ENCODE data around the gene ZNF735. TPM values are rescaled to one million over a fixed set of nuclear protein-coding genes. Genes with fewer than 3 reads are reported as not detected.
"Not testable (repeated sequence)": the region's sequence is repeated elsewhere in the genome, so short reads cannot be mapped to it uniquely, and the experiment has no call there.

The ZNF735 gene
- total RNA-seq (not detected), polyA plus RNA-seq (not detected), total RNA-seq (not detected)

DNA sequence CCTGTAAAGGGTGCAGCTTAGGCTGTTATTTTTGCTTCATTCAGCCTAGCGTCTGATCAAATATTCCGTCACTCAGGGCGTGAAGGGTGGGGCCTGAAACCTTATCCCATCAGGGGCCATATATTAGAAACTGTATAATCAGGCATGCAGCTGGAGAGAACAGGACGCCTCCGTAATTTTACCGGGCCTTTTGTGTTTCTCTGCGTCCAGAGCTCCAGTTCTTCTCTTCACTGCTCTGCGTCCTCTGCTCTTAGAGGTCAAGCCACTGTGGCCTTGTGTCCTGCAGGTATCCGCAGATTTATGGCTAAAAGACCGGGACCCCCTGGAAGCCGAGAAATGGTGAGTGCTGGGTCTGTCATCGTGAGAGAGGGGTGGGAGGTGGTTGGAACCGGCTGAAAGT, at the start of gene ZNF735:
ZNF735 (plus strand) TSS at position 301 of the 400 bp plus-strand sequence; CDS start at position 301, 0 bp downstream.
- H3K36me3 ChIP-seq (ENCODE audit: control insufficient read depth in 2 of 3, insufficient read depth in 3 of 3, low read length in 3 of 3) = no peaks in the 10 kb centered on the region
- intact Hi-C loops (cut with micrococcal nuclease) = no loop called here
- ATAC-seq (no peak), DNase-seq (no peak)
- H3K27ac ChIP-seq (ENCODE audit: low read depth, low read length) = no peak within 1 kb of the TSS
- no peak within 1 kb of the TSS for H3K4me3 Mint-ChIP-seq
- ChIA-PET POLR2A (no interaction called here), CTCF (no interaction called here)
- H3K4me1 ChIP-seq (ENCODE audit: control insufficient read depth in 2 of 2, insufficient read depth in 2 of 2, low read length in 2 of 2) = no peaks in the 10 kb centered on the region
- no peaks in the 10 kb centered on the region for H3K4me1 Mint-ChIP-seq
- H3K27me3 Mint-ChIP-seq = no peaks in the 10 kb centered on the region
- no peak within 1 kb of the TSS for H3K27ac Mint-ChIP-seq
- no peaks in the 10 kb centered on the region for H3K27me3 ChIP-seq (ENCODE audit: control insufficient read depth in 2 of 2, insufficient read depth in 2 of 2, low read length in 2 of 2)
- H3K9me3 Mint-ChIP-seq = peaks cover 6 to 86% (median 15%) of the 10 kb centered on the region in 11 donors
- H3K9me3 ChIP-seq (ENCODE audit: control insufficient read depth in 2 of 3, low read length in 3 of 3) = no peaks in the 10 kb centered on the region
- H3K4me3 ChIP-seq (ENCODE audit: low read length) = no peak within 1 kb of the TSS
- H3K36me3 Mint-ChIP-seq = no peaks in the 10 kb centered on the region

DNA sequence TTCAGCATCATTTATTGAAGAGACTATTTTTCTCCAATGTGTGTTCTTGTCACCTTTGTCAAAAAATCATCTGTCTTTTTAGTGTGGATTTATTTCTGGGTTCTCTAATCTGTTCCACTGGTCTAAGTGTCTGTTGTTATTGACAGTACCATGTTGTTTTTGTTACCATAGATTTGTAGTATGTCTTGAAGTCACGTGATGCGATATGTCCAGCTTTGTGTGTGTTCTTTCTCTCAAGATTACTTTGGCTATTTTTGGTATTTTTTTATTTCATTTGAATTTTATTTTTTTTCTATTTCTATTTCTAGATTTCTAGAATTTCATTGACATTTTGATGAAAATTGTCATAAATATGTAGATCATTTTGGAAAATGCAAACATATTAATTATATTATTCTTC, 36.0 kb upstream of the ZNF735 start:
- H3K4me3 Mint-ChIP-seq; H3K27ac ChIP-seq (ENCODE audit: low read depth, low read length); H3K4me3 ChIP-seq (ENCODE audit: low read length); DNase-seq; ATAC-seq; H3K36me3 Mint-ChIP-seq; POLR2A ChIA-PET; H3K27ac Mint-ChIP-seq; H3K4me1 ChIP-seq (ENCODE audit: control insufficient read depth in 2 of 2, insufficient read depth in 2 of 2, low read length in 2 of 2); H3K36me3 ChIP-seq (ENCODE audit: control insufficient read depth in 2 of 3, insufficient read depth in 3 of 3, low read length in 3 of 3); H3K27me3 ChIP-seq (ENCODE audit: control insufficient read depth in 2 of 2, insufficient read depth in 2 of 2, low read length in 2 of 2); H3K4me1 Mint-ChIP-seq; CTCF ChIA-PET; intact Hi-C loops (cut with micrococcal nuclease): not testable (repeated sequence)
- Mint-ChIP-seq H3K9me3 (peaks cover 0 to 63% (median 19%) of the 10 kb centered on the region in 11 donors), H3K27me3 (peaks cover 0 to 12% (median 0%) of the 10 kb centered on the region in 5 donors)
- peaks cover 0 to 12% (median 0%) of the 10 kb centered on the region in 3 experiments for H3K9me3 ChIP-seq (ENCODE audit: control insufficient read depth in 2 of 3, low read length in 3 of 3)

DNA sequence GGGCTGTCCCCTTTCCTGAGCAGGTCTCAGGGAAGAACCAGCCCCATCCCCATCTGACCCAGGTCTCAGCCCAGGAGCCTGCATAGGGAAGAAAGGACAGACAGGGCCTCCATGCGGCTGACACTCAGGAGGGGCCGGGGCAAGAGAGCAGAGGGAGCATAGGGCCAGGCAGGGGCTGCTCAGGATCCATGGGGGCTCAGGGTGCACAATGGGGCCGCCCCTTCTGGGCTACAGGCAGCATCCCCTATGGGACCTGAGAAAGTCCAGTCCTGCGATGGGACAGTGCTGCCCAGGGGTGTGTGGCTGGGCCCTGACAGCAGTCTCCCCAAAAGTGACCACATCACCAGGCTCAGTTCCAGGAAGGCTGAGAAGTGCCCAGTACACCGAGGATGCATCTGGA, 32.7 kb upstream of the ZNF735 start:
- DNase-seq (no peak), ATAC-seq (no peak)
- no peak overlapping the region for H3K4me3 ChIP-seq (ENCODE audit: low read length)
- H3K27ac ChIP-seq (ENCODE audit: low read depth, low read length) = no peak overlapping the region
- intact Hi-C loops (cut with micrococcal nuclease) = no loop called here
- no peaks in the 10 kb centered on the region for H3K36me3 ChIP-seq (ENCODE audit: control insufficient read depth in 2 of 3, insufficient read depth in 3 of 3, low read length in 3 of 3)
- peaks cover 0 to 12% (median 0%) of the 10 kb centered on the region in 3 experiments for H3K9me3 ChIP-seq (ENCODE audit: control insufficient read depth in 2 of 3, low read length in 3 of 3)
- POLR2A ChIA-PET = no interaction called here
- Mint-ChIP-seq H3K9me3 (peaks cover 0 to 61% (median 17%) of the 10 kb centered on the region in 11 donors), H3K27ac (no peak overlapping the region), H3K4me3 (no peak overlapping the region), H3K27me3 (peaks cover 0 to 18% (median 3%) of the 10 kb centered on the region in 5 donors), H3K4me1 (no peaks in the 10 kb centered on the region), H3K36me3 (peaks cover 0 to 3% (median 0%) of the 10 kb centered on the region in 5 donors)
- no peaks in the 10 kb centered on the region for H3K4me1 ChIP-seq (ENCODE audit: control insufficient read depth in 2 of 2, insufficient read depth in 2 of 2, low read length in 2 of 2)
- CTCF ChIA-PET = no interaction called here
- H3K27me3 ChIP-seq (ENCODE audit: control insufficient read depth in 2 of 2, insufficient read depth in 2 of 2, low read length in 2 of 2) = no peaks in the 10 kb centered on the region

DNA sequence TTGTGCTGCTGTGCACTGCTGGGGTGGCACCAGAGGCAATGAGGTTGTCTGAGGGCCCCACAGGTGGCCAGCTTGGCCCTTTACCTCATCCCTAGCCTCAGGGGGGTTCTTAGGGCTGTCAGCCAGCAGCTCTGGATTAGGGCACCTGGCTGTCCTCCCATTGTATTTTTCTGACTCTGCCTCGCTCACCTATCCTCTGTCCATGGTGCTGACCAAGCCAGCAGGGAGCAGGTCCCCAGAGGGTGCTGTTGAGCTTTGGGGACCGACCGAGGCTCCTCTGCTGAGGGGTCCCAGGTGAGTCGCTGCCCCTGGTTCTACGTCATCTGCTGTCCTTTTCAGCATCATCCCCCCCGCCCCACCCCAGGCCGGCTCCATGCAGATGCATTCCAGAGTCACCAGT, 32.1 kb upstream of the ZNF735 start:
- Mint-ChIP-seq H3K36me3 (peaks cover 0 to 3% (median 0%) of the 10 kb centered on the region in 5 donors), H3K9me3 (peaks cover 0 to 60% (median 15%) of the 10 kb centered on the region in 11 donors), H3K4me1 (no peaks in the 10 kb centered on the region), H3K27ac (no peak overlapping the region), H3K27me3 (peaks cover 0 to 19% (median 4%) of the 10 kb centered on the region in 5 donors), H3K4me3 (no peak overlapping the region)
- Histone ChIP-seq H3K4me1 (ENCODE audit: control insufficient read depth in 2 of 2, insufficient read depth in 2 of 2, low read length in 2 of 2) (no peaks in the 10 kb centered on the region), H3K27ac (ENCODE audit: low read depth, low read length) (no peak overlapping the region), H3K9me3 (ENCODE audit: control insufficient read depth in 2 of 3, low read length in 3 of 3) (peaks cover 0 to 12% (median 0%) of the 10 kb centered on the region in 3 experiments), H3K36me3 (ENCODE audit: control insufficient read depth in 2 of 3, insufficient read depth in 3 of 3, low read length in 3 of 3) (no peaks in the 10 kb centered on the region), H3K27me3 (ENCODE audit: control insufficient read depth in 2 of 2, insufficient read depth in 2 of 2, low read length in 2 of 2) (no peaks in the 10 kb centered on the region), H3K4me3 (ENCODE audit: low read length) (no peak overlapping the region)
- DNase-seq (no peak), ATAC-seq (no peak)
- POLR2A ChIA-PET = no interaction called here
- CTCF ChIA-PET = no interaction called here
- intact Hi-C loops (cut with micrococcal nuclease) = no loop called here

DNA sequence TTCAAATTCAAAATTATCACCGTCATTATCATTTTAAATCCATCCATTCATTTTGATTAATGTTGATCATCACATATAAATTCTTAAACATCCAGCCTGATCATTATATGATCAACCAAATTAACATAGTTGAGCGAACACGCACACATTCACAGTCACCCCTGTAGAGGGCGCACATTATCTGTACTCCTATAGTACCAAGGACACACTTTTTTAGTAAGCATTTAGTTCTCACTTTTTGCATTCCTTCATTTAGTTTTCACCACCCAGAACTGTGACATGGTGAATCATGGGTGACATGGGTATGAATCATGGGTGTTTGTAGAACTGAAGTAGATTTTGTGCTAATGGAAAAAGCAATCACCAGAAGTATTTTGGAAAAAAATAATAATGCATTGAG, 26.0 kb upstream of the ZNF735 start:
- POLR2A ChIA-PET = no interaction called here
- Histone ChIP-seq H3K36me3 (ENCODE audit: control insufficient read depth in 2 of 3, insufficient read depth in 3 of 3, low read length in 3 of 3) (no peaks in the 10 kb centered on the region), H3K27me3 (ENCODE audit: control insufficient read depth in 2 of 2, insufficient read depth in 2 of 2, low read length in 2 of 2) (no peaks in the 10 kb centered on the region), H3K4me1 (ENCODE audit: control insufficient read depth in 2 of 2, insufficient read depth in 2 of 2, low read length in 2 of 2) (no peaks in the 10 kb centered on the region), H3K4me3 (ENCODE audit: low read length) (no peak overlapping the region), H3K9me3 (ENCODE audit: control insufficient read depth in 2 of 3, low read length in 3 of 3) (no peaks in the 10 kb centered on the region), H3K27ac (ENCODE audit: low read depth, low read length) (no peak overlapping the region)
- DNase-seq = peak in 1 of 9 donors; percentile 0
- Mint-ChIP-seq H3K36me3 (peaks cover 0 to 8% (median 0%) of the 10 kb centered on the region in 5 donors), H3K4me3 (no peak overlapping the region), H3K9me3 (peaks cover 0 to 42% (median 9%) of the 10 kb centered on the region in 11 donors), H3K27me3 (peaks cover 0 to 17% (median 15%) of the 10 kb centered on the region in 5 donors), H3K4me1 (no peaks in the 10 kb centered on the region), H3K27ac (no peak overlapping the region)
- CTCF ChIA-PET = interaction anchor here (1.7 kb wide), 1 partner anchor 437 kb away, joined by 3 read pairs; no protein-coding TSS in a partner anchor
- no peak for ATAC-seq
- intact Hi-C loops (cut with micrococcal nuclease) = loop anchor here in 1 of 2 donors (10.0 kb wide), 1 partner anchor 444 kb away; no protein-coding TSS in a partner anchor

DNA sequence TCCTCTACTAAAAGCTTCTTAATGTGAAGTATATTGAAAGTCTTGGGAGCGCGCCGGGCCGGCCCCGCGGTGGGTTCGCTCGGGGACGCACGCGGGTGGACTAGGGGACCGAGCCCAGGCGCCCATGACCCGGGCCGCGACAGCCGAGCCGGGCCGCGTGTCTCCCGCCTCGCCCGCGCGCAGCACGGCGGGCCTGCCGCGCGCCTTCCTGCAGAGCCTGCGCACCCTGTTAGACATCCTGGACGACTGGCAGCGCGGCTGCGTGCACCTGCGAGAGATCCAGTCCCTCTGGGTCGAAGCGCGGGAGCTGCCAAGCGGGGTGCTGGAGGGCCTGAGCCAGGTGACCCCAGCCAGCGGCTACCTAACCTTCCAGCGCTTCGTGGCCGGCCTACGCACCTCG, 25.4 kb upstream of the ZNF735 start:
- no peak overlapping the region for H3K27ac Mint-ChIP-seq
- H3K4me3 Mint-ChIP-seq = no peak overlapping the region
- H3K4me3 ChIP-seq (ENCODE audit: low read length) = no peak overlapping the region
- H3K27me3 Mint-ChIP-seq = peaks cover 0 to 17% (median 15%) of the 10 kb centered on the region in 5 donors
- H3K4me1 Mint-ChIP-seq = no peaks in the 10 kb centered on the region
- H3K9me3 ChIP-seq (ENCODE audit: control insufficient read depth in 2 of 3, low read length in 3 of 3) = no peaks in the 10 kb centered on the region
- H3K27me3 ChIP-seq (ENCODE audit: control insufficient read depth in 2 of 2, insufficient read depth in 2 of 2, low read length in 2 of 2) = no peaks in the 10 kb centered on the region
- peaks cover 0 to 8% (median 0%) of the 10 kb centered on the region in 5 donors for H3K36me3 Mint-ChIP-seq
- ChIA-PET CTCF (interaction anchor here (1.7 kb wide), 1 partner anchor 437 kb away, joined by 3 read pairs; no protein-coding TSS in a partner anchor), POLR2A (no interaction called here)
- DNase-seq (no peak), ATAC-seq (no peak)
- H3K4me1 ChIP-seq (ENCODE audit: control insufficient read depth in 2 of 2, insufficient read depth in 2 of 2, low read length in 2 of 2) = no peaks in the 10 kb centered on the region
- intact Hi-C loops (cut with micrococcal nuclease) = loop anchor here in 1 of 2 donors (10.0 kb wide), 1 partner anchor 443 kb away; no protein-coding TSS in a partner anchor
- peaks cover 0 to 48% (median 11%) of the 10 kb centered on the region in 11 donors for H3K9me3 Mint-ChIP-seq
- no peak overlapping the region for H3K27ac ChIP-seq (ENCODE audit: low read depth, low read length)
- H3K36me3 ChIP-seq (ENCODE audit: control insufficient read depth in 2 of 3, insufficient read depth in 3 of 3, low read length in 3 of 3) = no peaks in the 10 kb centered on the region

Measured in naive thymus-derived CD4-positive, alpha-beta T cell (primary cell).